Caki2 (cell line): ENCODE data around the gene SRPX. TPM values are rescaled to one million over a fixed set of nuclear protein-coding genes. Genes with fewer than 3 reads are reported as not detected.

Experiments used
- DNase-seq: peaks from one replicate; pipeline ENCODE4 v3.0.0-alpha.2; 2015; ENCODE audit warnings: low read depth
- in situ Hi-C: cut with HindIII; loops from 2 replicates; pipeline ENCODE4 v1.10.0; 2016; ENCODE audit warnings: low sequenced_read_pairs, low pct_unique_long_range_greater_than_20kb, mixed read lengths
- total RNA-seq: library from RNA; depleted of rRNA; stranded (reverse); fragments of >200 nt; shearing (Covaris generic); gene quantifications from 2 replicates; pipeline ENCODE4 v1.2.3, GENCODE V29; 2014; ENCODE audit warnings: low replicate concordance

SRPX gene
- total RNA-seq, 1 experiment from 2014 or later = 7.1 TPM

DNA sequence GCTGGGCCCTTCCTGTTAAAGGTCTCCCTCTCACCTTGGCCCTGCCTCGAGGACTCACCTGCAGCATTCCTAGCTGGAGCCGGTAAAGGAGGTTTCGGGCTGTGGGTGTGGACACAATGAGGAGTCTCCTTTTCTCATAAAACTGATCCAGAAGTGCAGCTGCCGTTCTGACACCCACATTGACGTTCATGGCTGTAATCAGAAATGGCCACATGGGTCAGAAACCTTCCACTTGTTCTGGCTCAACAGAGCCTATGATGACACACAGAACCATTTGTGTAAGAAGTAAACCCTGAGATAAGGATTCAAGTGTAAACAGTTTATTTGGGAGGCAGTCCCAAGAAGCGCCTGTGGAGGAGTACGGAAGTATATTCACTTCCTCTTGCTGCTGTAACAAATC lies 63.8 kb downstream of the SRPX start:
- no peak for DNase-seq
- in situ Hi-C loops = no loop called here

DNA sequence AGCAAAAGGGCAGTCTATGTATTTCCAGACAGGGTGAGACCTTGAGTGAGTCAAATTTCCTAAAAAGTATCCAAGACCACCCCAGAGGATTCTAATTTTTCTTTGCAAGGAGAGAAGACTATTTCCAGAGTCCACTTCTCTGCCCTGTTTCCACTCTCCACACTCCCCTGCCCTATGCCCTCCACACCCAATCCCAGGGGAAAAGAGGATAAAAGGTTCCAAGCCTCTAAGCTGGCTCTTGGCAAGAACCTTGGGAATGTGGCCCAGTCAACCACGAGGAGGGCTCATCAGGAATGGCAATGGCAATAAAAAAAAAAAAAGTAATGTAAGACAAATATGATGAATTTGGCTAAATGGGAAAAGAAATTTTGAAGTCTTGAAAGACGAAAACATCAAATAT lies 65.9 kb downstream of the SRPX start:
- in situ Hi-C loops = no loop called here
- no peak for DNase-seq

DNA sequence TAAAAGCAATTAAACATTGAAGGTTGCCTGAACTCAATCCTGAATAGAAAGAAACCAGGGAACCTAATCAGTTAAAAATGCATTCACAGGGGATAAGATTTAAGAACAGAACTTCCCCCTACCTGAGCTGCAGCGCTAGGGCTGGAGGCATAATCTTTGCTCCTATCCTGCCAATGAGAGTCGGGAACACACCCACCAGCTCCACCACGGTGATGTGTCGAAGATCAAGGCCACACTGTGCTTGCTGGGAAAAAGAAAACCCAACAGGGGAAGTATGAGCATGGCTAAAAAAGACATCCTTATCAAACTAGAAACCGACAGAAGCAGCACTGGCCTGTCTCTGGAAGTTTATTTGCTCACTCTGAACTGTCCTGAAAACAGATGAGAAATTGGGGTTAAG lies 66.3 kb downstream of the SRPX start:
- DNase-seq = no peak
- in situ Hi-C loops = no loop called here

DNA sequence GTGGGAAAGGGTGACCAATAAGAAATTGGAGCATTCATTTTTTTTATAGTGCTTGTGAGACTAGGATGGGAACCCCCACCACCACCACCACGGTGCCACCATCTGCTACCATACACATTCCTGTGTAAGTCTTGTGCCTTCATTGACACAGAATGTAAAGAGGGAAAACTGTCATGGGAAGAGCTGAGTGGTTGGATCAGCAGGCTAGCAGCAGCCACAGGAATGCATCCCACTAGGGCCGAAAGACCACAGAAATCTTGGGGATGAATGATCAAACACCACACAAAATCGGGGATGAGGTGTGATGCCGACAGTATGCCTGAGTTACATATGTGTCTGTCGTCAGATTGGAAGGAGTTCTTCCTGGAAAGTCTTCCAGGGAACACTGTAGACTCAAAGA lies 69.2 kb downstream of the SRPX start:
- in situ Hi-C loops = no loop called here
- DNase-seq = no peak

DNA sequence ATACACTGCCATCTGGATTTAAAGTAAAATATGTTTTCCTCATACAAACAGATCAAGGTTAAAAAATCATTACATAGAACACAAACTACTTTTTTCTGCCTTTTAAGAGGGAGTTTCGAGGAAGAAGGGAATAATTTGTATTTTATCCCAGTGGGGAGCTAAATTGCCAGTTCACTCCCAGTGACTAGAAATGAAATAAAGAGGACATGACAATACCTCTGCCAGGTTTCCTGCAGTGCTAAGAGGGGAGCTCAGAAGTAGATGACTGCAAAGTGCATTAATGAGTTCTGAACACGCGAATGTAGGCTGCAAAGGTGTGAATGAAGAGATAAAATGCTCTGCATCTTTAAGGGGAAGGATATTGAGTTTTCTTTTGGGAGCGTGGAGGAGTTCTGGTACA lies 69.7 kb downstream of the SRPX start:
- no peak for DNase-seq
- in situ Hi-C loops = no loop called here

DNA sequence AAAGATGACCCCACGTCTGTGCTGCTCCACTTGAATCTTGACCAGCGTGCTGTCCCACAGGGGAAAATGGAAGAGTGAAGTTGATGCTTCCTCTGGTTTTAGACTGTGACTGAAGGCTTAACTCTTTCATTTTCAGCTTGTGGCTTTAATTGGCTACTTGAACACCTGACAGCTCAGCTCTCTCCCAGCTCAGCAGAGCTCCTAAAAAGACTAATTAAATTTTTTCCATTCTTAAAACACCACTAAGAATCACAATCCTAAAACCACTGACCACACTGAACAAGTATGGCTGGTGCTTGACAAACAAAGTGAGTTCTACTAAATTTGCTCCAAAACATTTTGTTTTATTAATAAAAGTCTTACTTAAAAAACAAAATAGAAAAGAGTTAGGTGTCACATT lies 71.7 kb downstream of the SRPX start:
- in situ Hi-C loops = no loop called here

DNA sequence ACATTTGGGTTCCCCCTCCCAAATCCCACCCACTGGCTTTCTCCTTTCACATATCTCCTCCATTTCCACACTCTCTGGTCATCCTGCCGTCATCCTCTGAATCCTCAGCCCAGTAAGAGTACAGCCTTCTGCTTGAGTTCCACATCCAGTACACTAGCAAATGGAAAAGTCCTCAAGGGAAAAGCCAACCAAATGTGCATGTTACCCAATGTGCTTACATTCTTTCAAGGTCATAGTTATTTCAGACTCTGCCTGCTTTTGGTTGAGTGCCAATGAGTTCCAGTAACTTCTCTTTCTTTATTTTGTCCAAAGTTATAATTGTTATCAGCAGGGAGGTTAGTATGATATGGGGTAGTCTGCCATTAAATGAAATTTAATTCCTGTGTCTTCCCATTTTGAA lies 78.1 kb downstream of the SRPX start:
- DNase-seq = no peak
- in situ Hi-C loops = no loop called here

More for the DNA sequence above, 71.7 kb downstream of the SRPX start:
- no peak for DNase-seq

DNA sequence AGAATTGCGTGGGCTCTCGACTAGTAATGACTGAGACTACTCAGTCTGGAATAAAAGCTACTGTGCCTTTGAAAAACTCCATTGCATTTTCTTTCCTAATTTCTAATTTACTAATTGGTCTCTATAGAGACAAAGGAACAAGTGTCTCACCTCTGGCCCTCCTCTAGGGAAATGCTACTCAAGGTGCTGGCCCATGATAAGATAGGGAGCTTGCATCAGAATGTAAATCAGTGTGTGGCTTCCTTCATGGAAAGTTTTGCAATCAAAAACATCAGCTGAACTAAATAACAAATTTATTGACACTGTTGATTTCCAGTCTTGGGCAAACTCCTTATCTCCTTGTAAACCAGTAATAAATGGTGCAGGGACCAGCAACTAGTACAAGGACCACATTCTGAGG lies 81.8 kb downstream of the SRPX start:
- DNase-seq = no peak
- in situ Hi-C loops = no loop called here

DNA sequence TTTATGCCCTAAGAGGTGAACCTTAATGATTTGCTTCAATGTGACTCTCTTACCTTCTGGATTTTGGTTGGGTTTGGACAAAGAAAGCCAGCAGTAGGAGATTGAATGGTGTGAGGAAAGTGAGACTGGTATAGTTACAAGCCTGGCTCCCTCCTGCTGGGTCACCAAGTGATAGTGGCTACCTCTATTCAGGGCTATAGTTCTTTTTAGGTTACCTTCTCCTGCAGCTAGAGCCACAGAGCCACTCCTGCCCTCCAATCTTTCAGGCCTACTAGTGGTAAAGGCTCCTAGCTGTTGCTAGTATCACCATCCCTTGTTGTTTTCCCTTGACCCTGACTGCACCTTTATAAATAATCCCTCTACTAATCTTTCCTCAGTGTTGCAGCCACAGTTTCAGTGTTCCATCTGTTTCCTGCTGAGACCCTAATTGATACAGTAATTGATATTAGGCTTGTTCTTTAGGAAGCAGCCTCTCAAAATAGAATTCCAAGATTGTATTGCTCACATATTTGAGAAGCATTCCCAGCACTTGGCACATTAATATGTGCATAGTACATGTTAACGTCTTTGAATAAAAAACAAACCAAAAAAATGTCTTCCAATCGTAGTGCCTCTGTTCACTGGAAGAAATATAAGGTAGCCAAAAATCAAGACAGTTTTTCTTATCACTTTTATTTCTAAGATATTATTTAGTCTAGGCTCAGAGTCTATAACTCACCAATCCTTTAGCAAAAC lies 82.3 kb downstream of the SRPX start:
- no peak for DNase-seq
- in situ Hi-C loops = no loop called here

DNA sequence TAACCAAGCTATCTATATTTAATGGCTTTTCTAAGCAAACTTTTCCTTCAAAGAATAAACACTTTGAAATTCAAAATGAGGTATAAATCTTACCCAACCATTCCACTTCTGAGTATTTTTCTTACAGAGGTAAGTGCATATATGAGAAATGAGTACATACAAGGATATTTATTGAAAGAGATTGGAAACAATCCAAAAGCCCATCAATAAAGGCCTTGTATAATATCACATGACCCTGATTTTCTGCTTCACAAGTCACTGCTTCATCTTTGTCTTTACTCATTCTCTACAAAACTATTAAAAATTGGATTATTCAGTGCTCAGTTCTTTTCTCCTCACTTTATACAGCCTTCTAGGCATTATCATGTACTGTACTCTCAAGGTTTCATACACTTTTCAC lies 91.3 kb downstream of the SRPX start:
- no peak for DNase-seq
- in situ Hi-C loops = no loop called here

DNA sequence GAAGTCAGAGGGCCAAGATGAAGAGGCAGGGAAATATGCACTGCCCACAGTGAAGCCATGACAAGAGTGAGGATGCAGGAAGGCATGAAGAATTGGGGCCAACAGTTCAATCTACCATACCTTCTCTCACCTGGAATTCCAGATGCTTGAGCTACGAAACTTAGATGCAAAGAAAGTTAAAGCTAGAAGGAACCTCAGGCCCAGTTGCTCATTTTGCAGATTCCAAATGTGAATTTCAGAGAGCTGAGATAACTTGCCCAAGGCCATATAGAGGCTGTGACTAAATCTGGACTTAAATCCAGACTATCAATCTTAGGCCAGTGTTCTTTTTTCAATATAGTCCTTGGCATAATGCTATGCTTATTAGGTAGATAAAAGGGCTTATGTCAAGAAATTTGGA lies 92.7 kb downstream of the SRPX start:
- no peak for DNase-seq

DNA sequence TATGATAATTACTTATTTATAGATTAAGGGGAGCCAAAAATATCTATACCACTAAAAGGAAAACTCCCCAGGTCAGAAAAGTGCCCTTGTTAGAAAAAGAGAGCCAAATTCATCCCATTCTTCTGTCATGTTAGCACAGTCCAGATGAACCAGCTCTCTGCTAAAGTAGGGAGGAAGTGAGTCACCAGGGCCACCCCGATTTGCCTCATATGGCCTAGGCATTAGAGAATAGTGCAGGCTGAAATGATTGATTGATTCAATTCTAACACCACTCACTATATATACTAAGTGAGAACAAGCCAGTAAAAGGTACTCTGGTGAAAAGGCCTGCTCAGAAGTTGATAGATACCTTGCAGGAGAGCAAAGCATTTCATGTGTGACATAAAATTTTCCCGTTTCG lies 94.5 kb downstream of the SRPX start:
- in situ Hi-C loops = no loop called here

More for the DNA sequence above, 92.7 kb downstream of the SRPX start:
- in situ Hi-C loops = no loop called here

DNA sequence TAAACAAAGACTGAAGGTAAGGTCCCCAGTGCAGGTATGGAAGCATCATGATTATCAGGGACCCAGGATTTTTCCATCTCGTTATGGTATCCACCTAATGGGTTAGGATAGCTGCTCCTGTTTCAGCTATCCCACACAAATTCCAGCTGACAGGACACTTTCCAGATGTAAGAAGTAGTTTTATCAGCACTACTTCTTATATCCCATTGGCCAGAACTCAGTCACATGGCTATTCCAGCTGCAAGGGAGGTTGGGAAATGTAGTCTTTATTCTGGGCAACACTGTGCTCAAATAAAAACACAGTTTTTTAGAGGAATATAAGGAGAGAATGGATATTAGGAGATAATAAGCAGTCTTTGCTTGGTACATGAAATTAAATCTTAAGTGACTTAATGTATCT lies 96.7 kb downstream of the SRPX start:
- no peak for DNase-seq
- in situ Hi-C loops = no loop called here

More for the DNA sequence above, 94.5 kb downstream of the SRPX start:
- DNase-seq = no peak

DNA sequence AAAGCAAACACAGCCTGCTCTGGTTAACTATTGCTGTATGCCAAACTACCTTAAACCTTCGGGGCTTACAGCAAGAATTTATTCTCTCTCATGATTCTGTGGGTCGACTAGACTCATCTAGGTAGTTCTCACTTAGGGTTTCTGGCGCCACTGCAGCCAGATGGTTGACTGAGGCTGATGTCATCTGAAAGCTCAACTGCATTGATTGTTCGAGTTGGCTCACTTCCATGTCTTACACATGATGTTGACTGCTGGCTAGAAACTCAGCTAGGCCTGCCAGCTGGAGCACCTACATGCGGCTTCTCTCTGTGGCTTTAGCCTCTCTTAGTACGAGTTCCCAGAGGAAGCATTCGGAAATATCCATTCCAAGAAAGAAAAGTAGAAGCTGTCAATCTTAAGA lies 103.2 kb downstream of the SRPX start:
- DNase-seq = no peak
- in situ Hi-C loops = no loop called here

DNA sequence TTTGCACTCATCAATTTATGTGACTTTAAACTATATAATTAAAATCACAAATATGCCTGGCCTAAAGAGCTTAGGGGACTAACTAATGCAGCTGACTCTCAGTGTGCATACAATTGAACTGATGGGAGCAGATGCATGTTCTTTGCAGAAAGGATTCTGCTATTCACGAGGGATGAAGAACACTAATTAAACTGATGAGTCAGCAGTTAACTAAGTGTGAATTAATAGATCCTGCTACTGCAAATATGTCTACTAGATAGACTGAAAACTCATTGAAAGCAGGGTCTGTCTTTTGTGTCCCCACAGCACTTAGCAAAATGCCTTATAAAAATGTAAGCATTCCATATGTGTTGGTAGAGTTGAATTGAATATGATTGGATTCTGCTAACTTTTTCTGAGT lies 104.0 kb downstream of the SRPX start:
- in situ Hi-C loops = no loop called here
- no peak for DNase-seq

DNA sequence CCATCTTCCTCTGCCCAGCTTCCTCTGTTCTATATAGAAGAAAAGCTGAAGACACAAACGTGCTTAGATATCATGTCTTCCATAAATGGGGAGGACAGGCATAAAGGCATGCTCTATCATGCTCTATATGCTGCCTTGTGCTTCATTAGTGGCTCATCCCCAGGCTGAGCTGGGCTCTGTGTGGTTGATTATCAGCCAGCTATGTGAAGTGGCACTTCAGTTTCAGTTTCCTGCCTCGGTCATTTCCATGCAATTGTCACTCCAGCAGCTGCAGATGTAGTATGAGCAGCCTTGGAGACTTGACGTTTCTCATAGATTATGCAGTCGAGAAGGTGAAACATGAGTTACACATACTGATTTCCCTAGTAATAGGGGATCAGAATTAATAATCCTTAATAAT lies 108.1 kb downstream of the SRPX start:
- no peak for DNase-seq
- in situ Hi-C loops = no loop called here

DNA sequence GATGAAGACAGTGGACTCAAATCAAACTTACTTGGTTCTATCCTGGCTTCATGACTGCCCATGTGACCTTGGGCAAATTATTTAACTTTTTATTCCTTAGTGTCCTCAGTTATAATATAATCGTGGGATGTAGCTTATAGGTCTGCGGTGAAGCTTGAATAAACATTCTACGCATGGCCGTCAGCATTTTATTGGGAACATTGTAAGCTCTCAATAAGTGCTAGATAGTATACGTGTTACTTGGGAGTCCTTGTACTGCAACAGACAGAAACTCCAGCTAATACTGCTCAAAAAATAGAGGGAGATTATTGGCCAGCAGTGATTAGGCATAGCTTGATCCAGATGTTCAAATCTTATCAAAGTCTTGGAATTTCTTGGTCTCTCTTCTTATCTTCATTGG lies 109.5 kb downstream of the SRPX start:
- no peak for DNase-seq
- in situ Hi-C loops = no loop called here

DNA sequence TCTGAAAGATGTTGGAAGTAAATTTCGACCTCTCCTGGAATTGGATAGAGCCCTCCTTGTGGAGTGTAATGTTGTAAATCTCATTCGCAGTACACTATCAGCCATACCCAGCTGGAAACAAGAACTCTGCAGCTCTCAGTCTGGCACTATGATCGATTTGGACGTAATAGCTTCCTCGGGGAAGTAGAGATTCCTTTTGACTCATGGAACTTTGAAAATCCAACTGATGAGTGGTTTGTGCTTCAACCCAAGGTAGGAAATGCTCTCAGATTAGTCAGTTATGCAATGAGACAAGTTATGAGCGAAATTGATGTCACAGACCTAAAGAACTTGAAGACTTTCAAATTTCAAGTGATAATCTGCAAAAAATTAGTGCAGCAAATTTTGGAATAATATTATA lies 110.4 kb downstream of the SRPX start:
- in situ Hi-C loops = no loop called here

DNA sequence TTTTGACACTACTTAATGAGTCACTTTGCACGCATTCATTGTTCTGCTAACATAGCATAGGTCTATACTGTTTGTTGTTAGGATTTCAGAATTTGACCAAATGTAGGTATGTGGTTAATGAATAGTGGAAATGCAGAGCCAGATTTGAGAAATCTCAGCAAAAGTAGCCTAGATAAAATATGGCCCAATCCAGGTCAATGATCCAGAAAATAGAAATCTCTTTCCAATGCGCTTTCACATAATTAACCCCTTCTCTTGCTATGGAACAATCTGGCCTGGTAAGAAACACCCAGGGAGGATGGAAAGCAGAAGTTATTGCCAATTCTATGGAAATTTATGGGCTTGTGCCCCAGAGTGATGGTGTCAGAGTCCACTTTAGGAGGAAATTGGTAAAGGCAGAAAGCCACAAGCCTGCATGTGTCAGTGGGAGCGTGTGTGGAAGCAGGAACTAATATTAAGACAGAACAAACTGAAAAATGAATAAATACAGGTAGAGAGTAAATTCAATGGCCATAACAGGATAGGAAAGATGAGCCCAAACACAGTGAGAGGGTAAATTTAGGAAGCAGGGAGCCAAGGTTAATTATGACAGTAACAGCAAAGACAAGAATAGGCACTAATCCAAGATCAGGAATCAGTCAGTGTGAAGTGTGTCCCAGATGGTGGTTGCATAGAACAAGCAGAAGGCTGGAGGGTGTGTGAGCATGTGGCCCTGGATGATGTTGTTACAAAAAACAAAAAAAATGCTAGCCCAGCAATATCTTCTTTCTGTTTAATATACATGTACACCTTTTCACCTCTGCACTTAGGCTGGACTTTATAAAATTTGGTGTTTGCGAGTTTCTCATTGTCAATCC lies 111.4 kb downstream of the SRPX start:
- in situ Hi-C loops = no loop called here
- no peak for DNase-seq

More for the DNA sequence above, 110.4 kb downstream of the SRPX start:
- DNase-seq = no peak

DNA sequence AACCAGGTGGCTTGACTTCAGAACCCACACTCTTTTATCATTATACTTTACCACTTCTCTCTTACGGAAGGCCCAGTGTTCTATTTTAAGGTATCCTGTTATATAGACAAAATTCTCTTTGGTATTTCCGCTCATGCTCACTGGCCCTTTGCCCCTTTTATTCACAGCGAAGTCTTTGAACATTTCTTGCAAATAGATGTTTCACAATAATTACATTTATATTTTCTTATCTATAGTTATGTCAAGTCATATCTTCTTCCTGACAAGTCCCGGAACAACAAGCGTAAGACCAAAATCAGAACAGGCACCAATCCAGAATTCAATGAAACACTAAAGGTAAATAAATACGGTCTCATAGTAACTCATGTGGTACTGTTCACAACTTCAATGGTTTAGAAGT lies 112.3 kb downstream of the SRPX start:
- in situ Hi-C loops = no loop called here

More for the DNA sequence above, 112.3 kb downstream of the SRPX start:
- no peak for DNase-seq
